Measurements from ENCODE around the gene USP14. TPM values are rescaled to one million over a fixed set of nuclear protein-coding genes. Genes with fewer than 3 reads are reported as not detected.

USP14 gene
- total and polyA plus RNA-seq, 2 of the 8 experiments (the other 6 are each of a cell fraction or from before 2014, with no cell fraction given) = 14.8 to 91.1 TPM

GRCh38 chr18:135045-135444, 23.3 kb upstream of the USP14 start:
- H3K56ac ChIP-seq (replicated peaks; ENCODE audit: insufficient read length, low read depth, low read length) = no peak overlapping the region
- no peak overlapping the region for H3K23ac ChIP-seq (ENCODE audit: insufficient read length)
- FAIRE-seq (no peak), DNase-seq (ENCODE audit: low read depth in 1 of 2, low spot score in 2 of 2) (no peak)
- H3K27ac ChIP-seq (ENCODE audit: low read depth, low read length) = no peak overlapping the region
- no peak overlapping the region for H3K14ac ChIP-seq (ENCODE audit: insufficient read length)
- no peak overlapping the region for H2BK120ac ChIP-seq (replicated peaks; ENCODE audit: low read depth, low read length)
- H3K36me3 ChIP-seq (ENCODE audit: control insufficient read depth in 2 of 4, insufficient read depth in 4 of 4, low read length in 3 of 4) = no peaks in the 10 kb centered on the region
- no peaks in the 10 kb centered on the region; the same call in 1 of the 2 replicates for H3K23me2 ChIP-seq (ENCODE audit: low read depth, low read length)
- no peaks in the 10 kb centered on the region for H3K79me2 ChIP-seq (ENCODE audit: control insufficient read depth in 1 of 2, insufficient read depth in 2 of 2, low read length in 2 of 2)
- H3K27me3 ChIP-seq (replicated peaks in 1 of 4; ENCODE audit: control insufficient read depth in 3 of 4, extremely low read depth in 1 of 4, insufficient read depth in 3 of 4, low read length in 3 of 4) = no peaks in the 10 kb centered on the region
- no peak overlapping the region for H2BK12ac ChIP-seq (ENCODE audit: low read depth, low read length)
- H3K4ac ChIP-seq (replicated peaks; ENCODE audit: insufficient read length, low read depth, low read length) = no peak overlapping the region
- no peaks in the 10 kb centered on the region for H4K20me1 ChIP-seq (replicated peaks in 1 of 2; ENCODE audit: control insufficient read depth in 1 of 2, insufficient read depth in 2 of 2, low read length in 2 of 2)
- no peaks in the 10 kb centered on the region for H3K4me1 ChIP-seq (replicated peaks in 1 of 4; ENCODE audit: control insufficient read depth in 3 of 4, insufficient read depth in 4 of 4, low read length in 3 of 4)
- no peaks in the 10 kb centered on the region for H3K79me1 ChIP-seq (ENCODE audit: low read depth, low read length)
- H3K4me2 ChIP-seq (ENCODE audit: insufficient read depth in 1 of 2, low read depth in 2 of 2, low read length in 2 of 2) = no peak overlapping the region
- 68% methylated on average over 1 of the region's 1 CpG; no CpG with 5 or more reads in 1 of the 2 experiments for WGBS, 2 experiments (ENCODE audit: extremely low coverage in 1 of 2, insufficient coverage in 1 of 2, insufficient read length in 1 of 2, insufficient replicate concordance in 2 of 2, low coverage in 1 of 2, low lambda C conversion rate in 2 of 2, missing lambda C conversion rate in 1 of 2)
- H2BK15ac ChIP-seq (ENCODE audit: low read length) = no peak overlapping the region
- H4K5ac ChIP-seq (ENCODE audit: insufficient read length, low read depth, low read length) = no peak overlapping the region
- H3K18ac ChIP-seq (ENCODE audit: extremely low read depth, low read length) = no peak overlapping the region
- H2BK20ac ChIP-seq (ENCODE audit: low read length) = no peak overlapping the region
- H2AK5ac ChIP-seq (ENCODE audit: low read depth, low read length) = no peak overlapping the region
- no peak overlapping the region for H2BK5ac ChIP-seq (ENCODE audit: low read depth, low read length)
- no peak overlapping the region for H4K91ac ChIP-seq (replicated peaks; ENCODE audit: insufficient read length, low read length)
- peaks cover 30 to 68% of the 10 kb centered on the region in 2 experiments for H3K9me3 ChIP-seq (ENCODE audit: insufficient read depth in 2 of 2, low read depth in 1 of 2, low read length in 1 of 2)
- POLR2A ChIA-PET (ENCODE audit: partially characterized antibody) = no interaction called here
- H2AFZ ChIP-seq (ENCODE audit: low read length) = no peak overlapping the region
- H3K4me3 ChIP-seq (ENCODE audit: extremely low read depth in 1 of 4, insufficient read depth in 2 of 4, low read depth in 3 of 4, low read length in 4 of 4) = no peak overlapping the region
- H4K8ac ChIP-seq (ENCODE audit: extremely low read depth, insufficient read depth, low read length) = no peak overlapping the region
- H3K9ac ChIP-seq (replicated peaks in 1 of 4; ENCODE audit: extremely low read depth in 1 of 4, low read depth in 3 of 4, low read length in 3 of 4) = no peak overlapping the region
- CTCF ChIA-PET (ENCODE audit: partially characterized antibody) = no interaction called here
- TF ChIP-seq GTF2F1 (IDR thresholded peaks at IDR 0.05; ENCODE audit: borderline replicate concordance, low read depth, low read length) (no peak), ATF2 (IDR thresholded peaks at IDR 0.05; ENCODE audit: low read length) (no peak), NRF1 (IDR thresholded peaks at IDR 0.05; ENCODE audit: low read depth, low read length) (no peak), SIX5 (IDR thresholded peaks at IDR 0.05; ENCODE audit: low read depth, low read length) (no peak), SIN3A (conservative IDR thresholded peaks at IDR 0.05 in 1 of 2, IDR thresholded peaks at IDR 0.05 in 1 of 2; ENCODE audit: low read depth in 1 of 2, low read length in 2 of 2) (no peak), HDAC2 (IDR thresholded peaks at IDR 0.05; ENCODE audit: borderline replicate concordance in 1 of 2, low read depth in 2 of 2, low read length in 2 of 2) (no peak), POLR2A (IDR thresholded peaks at IDR 0.05; ENCODE audit: control extremely low read depth in 1 of 2, low read depth in 2 of 2, low read length in 2 of 2) (no peak), EGR1 (IDR thresholded peaks at IDR 0.05; ENCODE audit: borderline replicate concordance, low read depth, low read length) (no peak), BACH1 (IDR thresholded peaks at IDR 0.05; ENCODE audit: low read length) (no peak), CTBP2 (IDR thresholded peaks at IDR 0.05; ENCODE audit: borderline replicate concordance, insufficient read depth, insufficient read length, low read length) (no peak), USF2 (IDR thresholded peaks at IDR 0.05; ENCODE audit: low read length) (no peak), TCF12 (IDR thresholded peaks at IDR 0.05; ENCODE audit: low read depth, low read length) (no peak)
